HepG2 (cell line): ENCODE measurements around the gene ZNF831. TPM values are rescaled to one million over a fixed set of nuclear protein-coding genes. Genes with fewer than 3 reads are reported as not detected.

Experiments used
- ATAC-seq: fragments of 200-7000 bp; cut with Tn5 transposase; 3 replicates; pipeline ENCODE4 v1.9.1; 2020; ENCODE audit warnings: mild to moderate bottlenecking, moderate library complexity
- BruUV-seq: library from RNA; stranded (reverse); fragments of 400-500 nt; replicated peaks from 2 replicates; lab custom pipeline; 2021; lab: Mats Ljungman, UMichigan
- CTCF ChIA-PET: fragments of 300-600 bp; formaldehyde crosslinking; extraction: SDS; loops from one replicate; lab custom pipeline; 2021; ENCODE audit warnings: low total read pairs, inconsistent platforms, low intra/inter-chr PET ratio; lab: Yijun Ruan, JAX
- POLR2A ChIA-PET: fragments of 350-600 bp; sonication (Branson Sonifier 250); formaldehyde crosslinking; loops from one replicate; lab custom pipeline; 2020; ENCODE audit warnings: antibody characterized with exemption, inconsistent platforms; lab: Yijun Ruan, JAX
- DNase-seq: peaks from one replicate; pipeline ENCODE4 v3.0.0-alpha.2; 2015; ENCODE audit warnings: low spot score
- FAIRE-seq: peaks from 3 replicates; lab custom pipeline; 2011; peaks lifted over from hg19 to GRCh38; lab: Jason Lieb, UNC
- H2AFZ ChIP-seq: one replicate; pipeline ENCODE4 v1.6.1; 2011; ENCODE audit warnings: low read length, inconsistent platforms
- H3K27ac ChIP-seq: fragments of 300-600 bp; 3 replicates; pipeline ENCODE4 v1.8.0; 2011; ENCODE audit warnings: mixed run types, mild to moderate bottlenecking, mixed read lengths, low read length, inconsistent platforms; ENCODE audit not compliant: insufficient read depth; ENCODE audit errors: extremely low read length
- H3K27me3 ChIP-seq, 2 experiments: fragments of 200-600 bp in 1 of 2; 2 replicates in 1 of 2; 3 replicates in 1 of 2; pipeline versions ENCODE4 v1.6.0 to v1.8.0; 2011; ENCODE audit warnings: low read length in 2 of 2, mild to moderate bottlenecking in 2 of 2, moderate library complexity in 2 of 2, inconsistent platforms in 1 of 2; ENCODE audit not compliant: insufficient read depth in 2 of 2, control insufficient read depth in 1 of 2
- H3K36me3 ChIP-seq, 2 experiments: fragments of 200-600 bp in 1 of 2; replicated peaks in 1 of 2; 2 replicates in 1 of 2; 3 replicates in 1 of 2; pipeline versions ENCODE4 v1.5.1 to v1.8.0; 2011; ENCODE audit warnings: low read length in 2 of 2, inconsistent platforms in 1 of 2; ENCODE audit not compliant: insufficient read depth in 2 of 2, control insufficient read depth in 1 of 2
- H3K4me1 ChIP-seq: 2 replicates; pipeline ENCODE4 v1.5.1; 2012; ENCODE audit warnings: low read length, inconsistent platforms; ENCODE audit not compliant: insufficient read depth
- H3K4me2 ChIP-seq: 2 replicates; pipeline ENCODE4 v1.6.0; 2011; ENCODE audit warnings: low read depth, low read length, inconsistent platforms
- H3K4me3 ChIP-seq, 3 experiments: fragments of 200-600 bp in 1 of 3; sonication (generic), shearing (Covaris generic) in 1 of 3; replicated peaks in 1 of 3; 2 replicates each; pipeline ENCODE4 v1.5.1; 2011 to 2016; ENCODE audit warnings: low read length in 3 of 3, inconsistent platforms in 2 of 3, low read depth in 2 of 3, mild to moderate bottlenecking in 2 of 3, control low read depth in 1 of 3, mixed read lengths in 1 of 3; ENCODE audit not compliant: insufficient read depth in 1 of 3
- H3K79me2 ChIP-seq: one replicate; pipeline ENCODE4 v1.6.1; 2011; ENCODE audit warnings: low read length, inconsistent platforms; ENCODE audit not compliant: insufficient read depth
- H3K9ac ChIP-seq: 2 replicates; pipeline ENCODE4 v1.6.0; 2011; ENCODE audit warnings: mild to moderate bottlenecking, low read depth, low read length, inconsistent platforms; ENCODE audit not compliant: insufficient read depth
- H3K9me3 ChIP-seq: 2 replicates; pipeline ENCODE4 v1.5.1; 2012; ENCODE audit warnings: mild to moderate bottlenecking, low read length
- H4K20me1 ChIP-seq: 2 replicates; pipeline ENCODE4 v1.6.0; 2011; ENCODE audit warnings: inconsistent platforms, mild to moderate bottlenecking, low read length, moderate library complexity; ENCODE audit not compliant: insufficient read depth
- DDIT3 ChIP-seq: sonication (generic); formaldehyde crosslinking; IDR thresholded peaks from 2 replicates; pipeline ENCODE4 v1.4.0; 2020; ENCODE audit warnings: mild to moderate bottlenecking, missing genetic modification reagents
- FIP1L1 ChIP-seq: fragments of 200-400 bp; formaldehyde crosslinking; IDR thresholded peaks from 2 replicates; pipeline ENCODE4 v1.6.1; 2018; ENCODE audit warnings: low read depth, mild to moderate bottlenecking, low read length, moderate library complexity, borderline replicate concordance; ENCODE audit not compliant: insufficient read depth
- GTF2F1 ChIP-seq: fragments of 150-350 bp; IDR thresholded peaks from 2 replicates; pipeline ENCODE4 v1.6.1; 2014; ENCODE audit warnings: low read length
- MZF1 ChIP-seq: sonication (generic); formaldehyde crosslinking; IDR thresholded peaks from 2 replicates; pipeline ENCODE4 v1.8.1; 2023; ENCODE audit warnings: mild to moderate bottlenecking, missing genetic modification reagents, borderline replicate concordance
- SKI ChIP-seq: fragments of 450-650 bp; IDR thresholded peaks from one replicate; pipeline ENCODE4 v1.6.1; 2018; ENCODE audit warnings: mild to moderate bottlenecking; ENCODE audit not compliant: partially characterized antibody
- SMAD1 ChIP-seq: sonication (generic); formaldehyde crosslinking; IDR thresholded peaks from 2 replicates; pipeline ENCODE4 v1.4.0; 2020; ENCODE audit warnings: missing genetic modification reagents, low read depth, mild to moderate bottlenecking, borderline replicate concordance
- ZFX ChIP-seq: sonication (generic); formaldehyde crosslinking; IDR thresholded peaks from 2 replicates; pipeline ENCODE4 v1.4.0; 2020; ENCODE audit warnings: mild to moderate bottlenecking, low read depth, missing genetic modification reagents, moderate library complexity
- ZFYVE20 ChIP-seq: sonication (generic); formaldehyde crosslinking; IDR thresholded peaks from 2 replicates; pipeline ENCODE4 v1.8.0; 2023; ENCODE audit warnings: low read depth, mild to moderate bottlenecking, moderate library complexity, missing genetic modification reagents, borderline replicate concordance
- ZNF121 ChIP-seq: sonication (generic); formaldehyde crosslinking; IDR thresholded peaks from 2 replicates; pipeline ENCODE4 v1.5.0; 2020; ENCODE audit warnings: mild to moderate bottlenecking, missing genetic modification reagents
- ZNF235 ChIP-seq: sonication (generic); formaldehyde crosslinking; IDR thresholded peaks from 2 replicates; pipeline ENCODE4 v1.8.1; 2023; ENCODE audit warnings: mild to moderate bottlenecking, missing genetic modification reagents, borderline replicate concordance
- ZNF616 ChIP-seq: sonication (generic); formaldehyde crosslinking; IDR thresholded peaks from 2 replicates; pipeline ENCODE4 v1.5.0; 2020; ENCODE audit warnings: low read depth, mild to moderate bottlenecking, missing genetic modification reagents
- WGBS: methylation state at CpG from one replicate; pipeline ENCODE4 v1.1.6; 2017; ENCODE audit warnings: low lambda C conversion rate; 5-methylcytosine and 5-hydroxymethylcytosine counted together
- in situ Hi-C: cut with HindIII; loops from 2 replicates; pipeline ENCODE4 v1.10.0; 2017; ENCODE audit warnings: low pct_unique_long_range_greater_than_20kb; ENCODE audit not compliant: extremely low pct_ligation_motif_present
- intact Hi-C: fragments of 100-400 bp; cut with micrococcal nuclease; formaldehyde crosslinking; loops from one replicate; pipeline ENCODE4 v1.10.0; 2022; ENCODE audit not compliant: unreplicated experiment
- polyA plus RNA-seq, 8 experiments: library from polyadenylated mRNA; depleted of rRNA in 3 of 8; stranded (reverse) in 7 of 8; unstranded in 1 of 8; fragments of >200 nt; fragmentation: Illumina TruSeq in 4 of 8; extraction: Trizol in 4 of 8; gene quantifications; 2 replicates each; pipeline versions ENCODE4 v1.2.1 to v1.2.3, GENCODE V29; 2011 to 2016; ENCODE audit warnings: low read depth in 4 of 8, missing spikeins in 1 of 8, mixed read lengths in 1 of 8; ENCODE audit not compliant: insufficient read depth in 1 of 8
- total RNA-seq, 5 experiments: library from RNA; depleted of rRNA; stranded (reverse); fragments of >200 nt; fragmentation: Illumina TruSeq; extraction: Trizol; gene quantifications; 2 replicates each; pipeline ENCODE4 v1.2.3, GENCODE V29; 2016; ENCODE audit warnings: low read depth in 1 of 5
- TF ChIP-seq, protein P1 (sequence below): sonication (generic); formaldehyde crosslinking; IDR thresholded peaks from 2 replicates; pipeline ENCODE4 v1.4.0; 2020; ENCODE audit warnings: mild to moderate bottlenecking, missing genetic modification reagents
- TF ChIP-seq, protein P2 (sequence below): sonication (generic); formaldehyde crosslinking; IDR thresholded peaks from 2 replicates; pipeline ENCODE4; 2020; ENCODE audit warnings: missing genetic modification reagents, mild to moderate bottlenecking, borderline replicate concordance
- TF ChIP-seq, protein P3 (sequence below): sonication (generic); formaldehyde crosslinking; IDR thresholded peaks from 2 replicates; pipeline ENCODE4 v1.8.0; 2022; ENCODE audit warnings: mild to moderate bottlenecking, missing genetic modification reagents

The ZNF831 gene
- total and polyA plus RNA-seq, 2 of the 13 experiments (the other 11 are each of a cell fraction or from before 2014, with no cell fraction given) = not detected

- Histone ChIP-seq H3K36me3 (no peaks in the 10 kb centered on the region), H3K4me1 (no peaks in the 10 kb centered on the region), H3K27ac (no peak overlapping the region), H3K9ac (no peak overlapping the region), H3K4me2 (no peak overlapping the region), H3K79me2 (no peaks in the 10 kb centered on the region), H4K20me1 (no peaks in the 10 kb centered on the region), H3K27me3 (peaks cover 0 to 2% of the 10 kb centered on the region in 2 experiments; a peak in 1 of 5 replicates), H3K4me3 (no peak overlapping the region), H2AFZ (no peak overlapping the region), H3K9me3 (no peaks in the 10 kb centered on the region)
- in situ Hi-C loops (no loop called here), intact Hi-C loops (no loop called here)
- ATAC-seq = no peak
- CTCF ChIA-PET = no interaction called here
- no peak for FAIRE-seq
- POLR2A ChIA-PET = no interaction called here
- TF ChIP-seq, protein P1, sequence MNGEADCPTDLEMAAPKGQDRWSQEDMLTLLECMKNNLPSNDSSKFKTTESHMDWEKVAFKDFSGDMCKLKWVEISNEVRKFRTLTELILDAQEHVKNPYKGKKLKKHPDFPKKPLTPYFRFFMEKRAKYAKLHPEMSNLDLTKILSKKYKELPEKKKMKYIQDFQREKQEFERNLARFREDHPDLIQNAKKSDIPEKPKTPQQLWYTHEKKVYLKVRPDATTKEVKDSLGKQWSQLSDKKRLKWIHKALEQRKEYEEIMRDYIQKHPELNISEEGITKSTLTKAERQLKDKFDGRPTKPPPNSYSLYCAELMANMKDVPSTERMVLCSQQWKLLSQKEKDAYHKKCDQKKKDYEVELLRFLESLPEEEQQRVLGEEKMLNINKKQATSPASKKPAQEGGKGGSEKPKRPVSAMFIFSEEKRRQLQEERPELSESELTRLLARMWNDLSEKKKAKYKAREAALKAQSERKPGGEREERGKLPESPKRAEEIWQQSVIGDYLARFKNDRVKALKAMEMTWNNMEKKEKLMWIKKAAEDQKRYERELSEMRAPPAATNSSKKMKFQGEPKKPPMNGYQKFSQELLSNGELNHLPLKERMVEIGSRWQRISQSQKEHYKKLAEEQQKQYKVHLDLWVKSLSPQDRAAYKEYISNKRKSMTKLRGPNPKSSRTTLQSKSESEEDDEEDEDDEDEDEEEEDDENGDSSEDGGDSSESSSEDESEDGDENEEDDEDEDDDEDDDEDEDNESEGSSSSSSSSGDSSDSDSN (CRISPR knock-in tag) = no peak
- TF ChIP-seq, protein P2, sequence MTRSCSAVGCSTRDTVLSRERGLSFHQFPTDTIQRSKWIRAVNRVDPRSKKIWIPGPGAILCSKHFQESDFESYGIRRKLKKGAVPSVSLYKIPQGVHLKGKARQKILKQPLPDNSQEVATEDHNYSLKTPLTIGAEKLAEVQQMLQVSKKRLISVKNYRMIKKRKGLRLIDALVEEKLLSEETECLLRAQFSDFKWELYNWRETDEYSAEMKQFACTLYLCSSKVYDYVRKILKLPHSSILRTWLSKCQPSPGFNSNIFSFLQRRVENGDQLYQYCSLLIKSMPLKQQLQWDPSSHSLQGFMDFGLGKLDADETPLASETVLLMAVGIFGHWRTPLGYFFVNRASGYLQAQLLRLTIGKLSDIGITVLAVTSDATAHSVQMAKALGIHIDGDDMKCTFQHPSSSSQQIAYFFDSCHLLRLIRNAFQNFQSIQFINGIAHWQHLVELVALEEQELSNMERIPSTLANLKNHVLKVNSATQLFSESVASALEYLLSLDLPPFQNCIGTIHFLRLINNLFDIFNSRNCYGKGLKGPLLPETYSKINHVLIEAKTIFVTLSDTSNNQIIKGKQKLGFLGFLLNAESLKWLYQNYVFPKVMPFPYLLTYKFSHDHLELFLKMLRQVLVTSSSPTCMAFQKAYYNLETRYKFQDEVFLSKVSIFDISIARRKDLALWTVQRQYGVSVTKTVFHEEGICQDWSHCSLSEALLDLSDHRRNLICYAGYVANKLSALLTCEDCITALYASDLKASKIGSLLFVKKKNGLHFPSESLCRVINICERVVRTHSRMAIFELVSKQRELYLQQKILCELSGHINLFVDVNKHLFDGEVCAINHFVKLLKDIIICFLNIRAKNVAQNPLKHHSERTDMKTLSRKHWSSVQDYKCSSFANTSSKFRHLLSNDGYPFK (CRISPR knock-in tag) = no peak
- TF ChIP-seq SMAD1 (CRISPR knock-in tag) = no peak
- no peak for TF ChIP-seq SKI
- TF ChIP-seq, protein P3, sequence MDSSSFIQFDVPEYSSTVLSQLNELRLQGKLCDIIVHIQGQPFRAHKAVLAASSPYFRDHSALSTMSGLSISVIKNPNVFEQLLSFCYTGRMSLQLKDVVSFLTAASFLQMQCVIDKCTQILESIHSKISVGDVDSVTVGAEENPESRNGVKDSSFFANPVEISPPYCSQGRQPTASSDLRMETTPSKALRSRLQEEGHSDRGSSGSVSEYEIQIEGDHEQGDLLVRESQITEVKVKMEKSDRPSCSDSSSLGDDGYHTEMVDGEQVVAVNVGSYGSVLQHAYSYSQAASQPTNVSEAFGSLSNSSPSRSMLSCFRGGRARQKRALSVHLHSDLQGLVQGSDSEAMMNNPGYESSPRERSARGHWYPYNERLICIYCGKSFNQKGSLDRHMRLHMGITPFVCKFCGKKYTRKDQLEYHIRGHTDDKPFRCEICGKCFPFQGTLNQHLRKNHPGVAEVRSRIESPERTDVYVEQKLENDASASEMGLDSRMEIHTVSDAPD (CRISPR knock-in tag) = no peak
- TF ChIP-seq FIP1L1 = no peak
- no peak for TF ChIP-seq ZFYVE20 (CRISPR knock-in tag)
- TF ChIP-seq ZNF235 = no peak
- no peak for TF ChIP-seq GTF2F1
- TF ChIP-seq ZNF616 (CRISPR knock-in tag) = no peak
- TF ChIP-seq DDIT3 (CRISPR knock-in tag) = no peak
- TF ChIP-seq ZFX (CRISPR knock-in tag) = no peak
- no peak for TF ChIP-seq MZF1 (CRISPR knock-in tag)
- no peak for TF ChIP-seq ZNF121 (CRISPR knock-in tag)
- no peak for DNase-seq
- 3% methylated on average over 3 of the region's 3 CpGs for WGBS
- BruUV-seq = no TSS peak
These were observed 27.6 kb upstream of the ZNF831 start for GRCh38 chr20:59136027-59136426.
